HepG2 (cell line): Measurements from ENCODE around the gene HES3.

ENCODE experiments used
- BHLHE40 ChIP-seq: IDR thresholded peaks from 2 replicates; pipeline ENCODE4 v1.6.1; 2011; ENCODE audit warnings: low read length, improper control_type of control experiment
- NR1H2 ChIP-seq: sonication (generic); formaldehyde crosslinking; IDR thresholded peaks from 2 replicates; pipeline ENCODE4 v1.8.1; 2022; ENCODE audit warnings: low read depth, missing genetic modification reagents, borderline replicate concordance
- ZBTB21 ChIP-seq: sonication (generic); formaldehyde crosslinking; IDR thresholded peaks from 2 replicates; pipeline ENCODE4 v1.4.0; 2020; ENCODE audit warnings: missing genetic modification reagents
- ZBTB43 ChIP-seq: sonication (generic); formaldehyde crosslinking; conservative IDR thresholded peaks from 2 replicates; pipeline ENCODE4 v1.4.0; 2020; ENCODE audit warnings: missing genetic modification reagents

DNA sequence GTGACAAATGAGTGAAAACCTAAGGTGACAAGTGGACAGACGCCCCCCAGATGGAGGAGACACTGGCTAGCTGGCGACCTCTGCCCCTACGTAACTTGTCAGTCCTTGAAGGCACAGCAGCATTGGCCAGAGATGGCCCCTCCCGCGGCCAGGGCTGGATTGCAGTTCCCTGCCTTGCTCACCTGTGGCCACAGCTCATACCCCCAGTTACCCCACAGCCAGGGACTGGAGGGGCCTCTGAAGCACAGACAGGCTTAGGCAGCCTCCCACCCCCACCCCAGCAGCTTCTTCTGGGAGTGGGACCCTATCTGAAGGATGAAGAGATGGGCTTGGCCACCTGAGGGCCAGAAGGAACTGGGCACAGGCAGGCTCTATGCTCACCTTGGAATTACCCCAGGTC is 3.7 kb downstream of the HES3 start:
- TF ChIP-seq ZBTB43 (CRISPR knock-in tag): no peak
- no peak for TF ChIP-seq NR1H2 (CRISPR knock-in tag)
- TF ChIP-seq BHLHE40: no peak
- TF ChIP-seq ZBTB21 (CRISPR knock-in tag): no peak
